Measurements from ENCODE around the gene RREB1.

Gene RREB1

DNA sequence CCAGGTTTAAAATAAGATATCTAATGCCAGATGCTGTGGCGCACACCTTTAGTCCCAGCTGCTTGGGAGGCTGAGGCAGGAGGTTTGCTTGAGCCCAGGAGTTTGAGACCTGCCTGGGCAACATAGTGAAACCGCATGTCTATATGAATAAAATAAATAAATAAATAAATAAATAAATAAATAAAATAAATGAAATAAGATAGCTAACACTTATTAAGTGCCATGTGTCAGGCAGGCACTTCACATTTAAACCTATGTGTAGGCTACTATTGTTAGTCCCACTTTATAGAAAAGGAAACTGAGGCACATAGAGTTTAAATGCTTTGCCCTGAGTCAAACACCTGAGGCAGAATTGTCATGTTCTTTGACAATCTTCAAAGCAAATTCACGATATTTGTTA is 32.9 kb upstream of the RREB1 start:
- TF ChIP-seq, protein P1, sequence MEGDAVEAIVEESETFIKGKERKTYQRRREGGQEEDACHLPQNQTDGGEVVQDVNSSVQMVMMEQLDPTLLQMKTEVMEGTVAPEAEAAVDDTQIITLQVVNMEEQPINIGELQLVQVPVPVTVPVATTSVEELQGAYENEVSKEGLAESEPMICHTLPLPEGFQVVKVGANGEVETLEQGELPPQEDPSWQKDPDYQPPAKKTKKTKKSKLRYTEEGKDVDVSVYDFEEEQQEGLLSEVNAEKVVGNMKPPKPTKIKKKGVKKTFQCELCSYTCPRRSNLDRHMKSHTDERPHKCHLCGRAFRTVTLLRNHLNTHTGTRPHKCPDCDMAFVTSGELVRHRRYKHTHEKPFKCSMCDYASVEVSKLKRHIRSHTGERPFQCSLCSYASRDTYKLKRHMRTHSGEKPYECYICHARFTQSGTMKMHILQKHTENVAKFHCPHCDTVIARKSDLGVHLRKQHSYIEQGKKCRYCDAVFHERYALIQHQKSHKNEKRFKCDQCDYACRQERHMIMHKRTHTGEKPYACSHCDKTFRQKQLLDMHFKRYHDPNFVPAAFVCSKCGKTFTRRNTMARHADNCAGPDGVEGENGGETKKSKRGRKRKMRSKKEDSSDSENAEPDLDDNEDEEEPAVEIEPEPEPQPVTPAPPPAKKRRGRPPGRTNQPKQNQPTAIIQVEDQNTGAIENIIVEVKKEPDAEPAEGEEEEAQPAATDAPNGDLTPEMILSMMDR (IDR thresholded peaks at IDR 0.05; ENCODE audit: borderline replicate concordance, extremely low read depth, low read length, poor library complexity, severe bottlenecking) = no peak
- no peak for TF ChIP-seq EZH2 (IDR thresholded peaks at IDR 0.05; ENCODE audit: borderline replicate concordance, low read depth, low read length, severe bottlenecking)
- no peak overlapping the region for H2AFZ ChIP-seq (ENCODE audit: low read depth, low read length)
- no peak overlapping the region for H3K27ac ChIP-seq (ENCODE audit: low read length)
- no peaks in the 10 kb centered on the region for H3K27me3 ChIP-seq (ENCODE audit: insufficient read depth, low read length, poor library complexity)
- no peaks in the 10 kb centered on the region for H3K36me3 ChIP-seq (ENCODE audit: insufficient read depth, low read length)
- H3K4me2 ChIP-seq (ENCODE audit: insufficient read depth, low read length) = no peak overlapping the region
- H3K9ac ChIP-seq (ENCODE audit: low read depth, low read length) = no peak overlapping the region
- no peak overlapping the region for H3K4me3 ChIP-seq (ENCODE audit: low read depth in 1 of 2, low read length in 2 of 2)
- no peak for DNase-seq
- H3K9me3 ChIP-seq (ENCODE audit: insufficient read depth, low read length, severe bottlenecking) = no peaks in the 10 kb centered on the region
- no peaks in the 10 kb centered on the region for H4K20me1 ChIP-seq (ENCODE audit: insufficient read depth, low read length)
- no peaks in the 10 kb centered on the region for H3K79me2 ChIP-seq (ENCODE audit: insufficient read depth, low read length)
- ATAC-seq (ENCODE audit: insufficient read depth, low read depth) = no peak
- no peaks in the 10 kb centered on the region for H3K4me1 ChIP-seq (ENCODE audit: insufficient read depth, low read length)

DNA sequence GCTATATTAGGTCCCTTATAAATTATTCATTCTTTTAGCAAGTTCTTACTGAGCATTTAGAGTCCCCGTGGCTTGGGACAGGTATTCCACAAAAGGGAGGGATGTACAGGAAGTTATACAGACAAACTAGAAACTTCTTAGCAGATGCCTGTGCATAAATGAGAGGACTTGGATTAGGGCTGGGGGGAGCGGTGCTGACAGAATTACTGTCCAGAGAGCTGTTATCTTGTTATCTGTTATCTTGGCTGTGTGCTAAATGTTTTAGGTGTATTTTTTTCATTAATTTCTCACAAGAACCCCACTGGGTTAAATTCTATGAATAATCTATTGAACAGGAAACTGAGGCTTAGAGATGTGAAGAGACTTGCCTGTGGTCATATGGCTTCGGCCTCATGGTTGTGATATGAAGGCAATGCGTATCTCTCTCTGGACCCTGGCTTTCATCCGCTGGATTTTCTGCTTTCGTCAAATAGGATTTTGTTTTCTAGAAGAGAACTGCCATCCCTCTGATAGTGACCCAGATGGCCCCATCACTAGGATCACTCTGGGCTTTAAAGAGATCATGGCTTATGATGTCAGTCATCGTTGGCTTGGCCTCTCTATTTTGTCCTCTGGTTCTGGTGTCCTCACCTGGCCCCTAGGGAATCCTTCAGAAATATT is 32.3 kb upstream of the RREB1 start:
- Histone ChIP-seq H3K4me2 (ENCODE audit: insufficient read depth, low read length) (no peak overlapping the region), H3K9me3 (ENCODE audit: insufficient read depth, low read length, severe bottlenecking) (no peaks in the 10 kb centered on the region), H3K4me1 (ENCODE audit: insufficient read depth, low read length) (no peaks in the 10 kb centered on the region), H2AFZ (ENCODE audit: low read depth, low read length) (no peak overlapping the region), H3K36me3 (ENCODE audit: insufficient read depth, low read length) (no peaks in the 10 kb centered on the region), H3K79me2 (ENCODE audit: insufficient read depth, low read length) (no peaks in the 10 kb centered on the region), H3K27ac (ENCODE audit: low read length) (no peak overlapping the region), H3K4me3 (ENCODE audit: low read depth in 1 of 2, low read length in 2 of 2) (no peak overlapping the region), H4K20me1 (ENCODE audit: insufficient read depth, low read length) (no peaks in the 10 kb centered on the region), H3K9ac (ENCODE audit: low read depth, low read length) (no peak overlapping the region), H3K27me3 (ENCODE audit: insufficient read depth, low read length, poor library complexity) (no peaks in the 10 kb centered on the region)
- TF ChIP-seq, protein P1 (IDR thresholded peaks at IDR 0.05; ENCODE audit: borderline replicate concordance, extremely low read depth, low read length, poor library complexity, severe bottlenecking) = no peak
- no peak for TF ChIP-seq EZH2 (IDR thresholded peaks at IDR 0.05; ENCODE audit: borderline replicate concordance, low read depth, low read length, severe bottlenecking)
- ATAC-seq (ENCODE audit: insufficient read depth, low read depth) = no peak
- DNase-seq = no peak

DNA sequence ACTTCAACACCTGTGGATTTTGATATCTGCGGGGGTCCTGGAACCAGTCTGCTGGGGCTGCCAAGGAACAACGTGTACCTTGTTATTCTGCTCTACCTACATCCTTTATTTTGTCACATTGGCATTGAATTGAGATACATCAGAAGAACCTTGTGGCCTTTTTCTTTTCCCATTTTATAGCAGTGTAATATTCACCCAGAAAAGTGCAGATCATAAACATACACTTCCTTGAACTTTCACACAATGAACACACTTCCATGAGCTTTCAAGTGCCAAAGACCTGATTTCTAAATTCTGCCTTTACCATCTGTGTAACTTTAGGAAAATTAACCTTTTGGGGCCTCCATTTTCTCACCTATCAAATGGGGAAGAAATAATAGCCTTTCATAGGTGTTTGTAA is 29.9 kb upstream of the RREB1 start:
- DNase-seq (no peak), ATAC-seq (ENCODE audit: insufficient read depth, low read depth) (no peak)
- H3K36me3 ChIP-seq (ENCODE audit: insufficient read depth, low read length) = no peaks in the 10 kb centered on the region
- no peaks in the 10 kb centered on the region for H3K79me2 ChIP-seq (ENCODE audit: insufficient read depth, low read length)
- no peaks in the 10 kb centered on the region for H3K27me3 ChIP-seq (ENCODE audit: insufficient read depth, low read length, poor library complexity)
- H3K4me2 ChIP-seq (ENCODE audit: insufficient read depth, low read length) = no peak overlapping the region
- no peaks in the 10 kb centered on the region for H3K9me3 ChIP-seq (ENCODE audit: insufficient read depth, low read length, severe bottlenecking)
- no peak overlapping the region for H3K27ac ChIP-seq (ENCODE audit: low read length)
- no peaks in the 10 kb centered on the region for H3K4me1 ChIP-seq (ENCODE audit: insufficient read depth, low read length)
- no peak overlapping the region; the same call in 1 of the 2 replicates for H2AFZ ChIP-seq (ENCODE audit: low read depth, low read length)
- no peak overlapping the region for H3K4me3 ChIP-seq (ENCODE audit: low read depth in 1 of 2, low read length in 2 of 2)
- H4K20me1 ChIP-seq (ENCODE audit: insufficient read depth, low read length) = no peaks in the 10 kb centered on the region
- TF ChIP-seq EZH2 (IDR thresholded peaks at IDR 0.05; ENCODE audit: borderline replicate concordance, low read depth, low read length, severe bottlenecking) = no peak
- TF ChIP-seq, protein P1 (IDR thresholded peaks at IDR 0.05; ENCODE audit: borderline replicate concordance, extremely low read depth, low read length, poor library complexity, severe bottlenecking) = no peak
- H3K9ac ChIP-seq (ENCODE audit: low read depth, low read length) = no peak overlapping the region
